HepG2 (cell line): ENCODE data around the gene CYP27B1. TPM values are rescaled to one million over a fixed set of nuclear protein-coding genes. Genes with fewer than 3 reads are reported as not detected.
A peak's percentile ranks its signal among the peaks of the same experiment; 100 is the strongest.

Source experiments
- BCL6 ChIP-seq: IDR thresholded peaks from 2 replicates; pipeline ENCODE4 v1.6.1; 2016; ENCODE audit warnings: missing genetic modification reagents, missing compliant biosample characterization
- CBX5 ChIP-seq: sonication (generic); formaldehyde crosslinking; IDR thresholded peaks from 2 replicates; pipeline ENCODE4 v1.4.0; 2020; ENCODE audit warnings: missing genetic modification reagents, borderline replicate concordance
- CSRNP1 ChIP-seq: sonication (generic); formaldehyde crosslinking; IDR thresholded peaks from 2 replicates; pipeline ENCODE4 v1.8.1; 2023; ENCODE audit warnings: mild to moderate bottlenecking, missing genetic modification reagents
- EEA1 ChIP-seq: sonication (generic); formaldehyde crosslinking; IDR thresholded peaks from 2 replicates; pipeline ENCODE4 v1.5.1; 2020; ENCODE audit warnings: mild to moderate bottlenecking, missing genetic modification reagents, borderline replicate concordance
- FOXK2 ChIP-seq: fragments of 450-650 bp; IDR thresholded peaks from 2 replicates; pipeline ENCODE4 v1.6.1; 2016
- HBP1 ChIP-seq: IDR thresholded peaks from 2 replicates; pipeline ENCODE4 v1.6.1; 2016; ENCODE audit warnings: low read depth, control low read depth
- HOXA5 ChIP-seq: sonication (generic); formaldehyde crosslinking; IDR thresholded peaks from 2 replicates; pipeline ENCODE4 v1.4.0; 2020; ENCODE audit warnings: missing genetic modification reagents
- ISL2 ChIP-seq: sonication (generic); formaldehyde crosslinking; IDR thresholded peaks from 2 replicates; pipeline ENCODE4 v1.5.0; 2020; ENCODE audit warnings: missing genetic modification reagents
- MAZ ChIP-seq, 2 experiments: sonication (generic) in 1 of 2; formaldehyde crosslinking in 1 of 2; IDR thresholded peaks; 2 replicates each; pipeline versions ENCODE4 v1.5.0 to v1.6.1; 2012 to 2020; ENCODE audit warnings: low read depth in 2 of 2, mild to moderate bottlenecking in 2 of 2, borderline replicate concordance in 1 of 2, improper control_type of control experiment in 1 of 2, low read length in 1 of 2, missing genetic modification reagents in 1 of 2, moderate library complexity in 1 of 2
- MEIS1 ChIP-seq: sonication (generic); formaldehyde crosslinking; IDR thresholded peaks from 2 replicates; pipeline ENCODE4 v1.9.0; 2021; ENCODE audit warnings: mild to moderate bottlenecking, missing genetic modification reagents, moderate library complexity, borderline replicate concordance
- PHF5A ChIP-seq: IDR thresholded peaks from one replicate; pipeline ENCODE4 v1.6.1; 2018; ENCODE audit warnings: low read depth, missing genetic modification reagents; ENCODE audit not compliant: unreplicated experiment
- SALL1 ChIP-seq: sonication (generic); formaldehyde crosslinking; IDR thresholded peaks from 2 replicates; pipeline ENCODE4 v1.8.0; 2022; ENCODE audit warnings: mild to moderate bottlenecking, missing genetic modification reagents
- STAT6 ChIP-seq: sonication (generic); formaldehyde crosslinking; IDR thresholded peaks from 2 replicates; pipeline ENCODE4 v1.4.0; 2020; ENCODE audit warnings: missing genetic modification reagents, mild to moderate bottlenecking, borderline replicate concordance
- TFDP2 ChIP-seq: sonication (generic); formaldehyde crosslinking; IDR thresholded peaks from 2 replicates; pipeline ENCODE4 v1.4.0; 2020; ENCODE audit warnings: missing genetic modification reagents
- ZBTB37 ChIP-seq: sonication (generic); formaldehyde crosslinking; IDR thresholded peaks from 2 replicates; pipeline ENCODE4 v1.4.0; 2020; ENCODE audit warnings: mild to moderate bottlenecking, missing genetic modification reagents
- ZNF431 ChIP-seq: sonication (generic); formaldehyde crosslinking; IDR thresholded peaks from 2 replicates; pipeline ENCODE4 v1.9.0; 2022; ENCODE audit warnings: missing genetic modification reagents, low read depth, mild to moderate bottlenecking, borderline replicate concordance
- ZNF570 ChIP-seq: sonication (generic); formaldehyde crosslinking; IDR thresholded peaks from 2 replicates; pipeline ENCODE4 v1.4.0; 2020; ENCODE audit warnings: mild to moderate bottlenecking, missing genetic modification reagents, borderline replicate concordance
- ZNF605 ChIP-seq: sonication (generic); formaldehyde crosslinking; IDR thresholded peaks from 2 replicates; pipeline ENCODE4 v1.8.0; 2022; ENCODE audit warnings: mild to moderate bottlenecking, missing genetic modification reagents
- polyA plus RNA-seq, 8 experiments: library from polyadenylated mRNA; depleted of rRNA in 3 of 8; stranded (reverse) in 7 of 8; unstranded in 1 of 8; fragments of >200 nt; fragmentation: Illumina TruSeq in 4 of 8; extraction: Trizol in 4 of 8; gene quantifications; 2 replicates each; pipeline versions ENCODE4 v1.2.1 to v1.2.3, GENCODE V29; 2011 to 2016; ENCODE audit warnings: low read depth in 4 of 8, missing spikeins in 1 of 8, mixed read lengths in 1 of 8; ENCODE audit not compliant: insufficient read depth in 1 of 8
- total RNA-seq, 5 experiments: library from RNA; depleted of rRNA; stranded (reverse); fragments of >200 nt; fragmentation: Illumina TruSeq; extraction: Trizol; gene quantifications; 2 replicates each; pipeline ENCODE4 v1.2.3, GENCODE V29; 2016; ENCODE audit warnings: low read depth in 1 of 5

CYP27B1 gene
- total and polyA plus RNA-seq, 2 of the 13 experiments (the other 11 are each of a cell fraction or from before 2014, with no cell fraction given): 2.3 to 3.0 TPM

GRCh38 chr12:57782608-57783465 lies 16.0 kb upstream of the CYP27B1 start, which contains the start of gene TSFM (continued):
- TF ChIP-seq MAZ (IDR thresholded peaks at IDR 0.05; ENCODE audit: borderline replicate concordance, low read depth, low read length): peak; percentile 40; the same call in 1 of the 2 replicates
- peak; percentile 87; the same call in 1 of the 2 replicates for TF ChIP-seq MAZ (CRISPR knock-in tag; IDR thresholded peaks at IDR 0.05; ENCODE audit: low read depth)
- peak; percentile 58; the same call in 1 of the 2 replicates for TF ChIP-seq ISL2 (CRISPR knock-in tag)
- no peak for TF ChIP-seq ZBTB37 (CRISPR knock-in tag)
- TF ChIP-seq STAT6 (CRISPR knock-in tag): peak; percentile 43; the same call in 1 of the 2 replicates
- TF ChIP-seq MEIS1 (CRISPR knock-in tag): no peak
- peak; percentile 78; the same call in 1 of the 2 replicates for TF ChIP-seq EEA1 (CRISPR knock-in tag)
- TF ChIP-seq ZNF431: peak; percentile 70; the same call in 1 of the 2 replicates
- peak; percentile 83; the same call in 1 of the 2 replicates for TF ChIP-seq CBX5 (CRISPR knock-in tag)
- TF ChIP-seq FOXK2: peak; percentile 72; the same call in 1 of the 2 replicates
- peak; percentile 68; the same call in 1 of the 2 replicates for TF ChIP-seq BCL6
- TF ChIP-seq ZNF570: no peak
- TF ChIP-seq HOXA5 (CRISPR knock-in tag): peak; percentile 79; the same call in 1 of the 2 replicates
- TF ChIP-seq HBP1 (CRISPR knock-in tag): peak; percentile 59; the same call in 1 of the 2 replicates
- peak; percentile 72 for TF ChIP-seq TFDP2 (CRISPR knock-in tag)
- TF ChIP-seq SALL1 (CRISPR knock-in tag): peak; percentile 88
- TF ChIP-seq PHF5A (CRISPR knock-in tag): no peak
- TF ChIP-seq CSRNP1: 0 out of 2 replicates have a peak, but pooled peaks have one; percentile 16
- peak; percentile 85; the same call in 1 of the 2 replicates for TF ChIP-seq ZNF605 (CRISPR knock-in tag)
